ENCODE results near the gene BAX. TPM values are rescaled to one million over a fixed set of nuclear protein-coding genes. Genes with fewer than 3 reads are reported as not detected.

BAX gene
- total and polyA plus RNA-seq, 4 donors, result 10.5 to 27.0 (median 14.8) TPM

GRCh38 chr19:48905664-48906063 lies 49.0 kb upstream of the BAX start:
- Histone ChIP-seq H3K9me3 (ENCODE audit: control insufficient read depth in 4 of 4, low read length in 3 of 4) (no peaks in the 10 kb centered on the region), H3K9ac (ENCODE audit: low read depth in 1 of 2, low read length in 2 of 2) (no peak overlapping the region), H3K4me3 (ENCODE audit: low read depth in 1 of 3, low read length in 3 of 3) (no peak overlapping the region), H3K27me3 (ENCODE audit: control insufficient read depth in 4 of 4, insufficient read depth in 4 of 4, low read length in 3 of 4) (no peaks in the 10 kb centered on the region), H3K27ac (ENCODE audit: low read depth in 1 of 2, low read length in 2 of 2) (peak overlapping the region in 1 of 2 donors; percentile 4), H3K36me3 (ENCODE audit: control insufficient read depth in 4 of 4, insufficient read depth in 3 of 4, low read depth in 1 of 4, low read length in 3 of 4) (peaks cover 0 to 17% (median 12%) of the 10 kb centered on the region in 4 donors), H3K4me1 (ENCODE audit: control insufficient read depth in 4 of 4, insufficient read depth in 4 of 4, low read length in 3 of 4) (peaks cover 11 to 49% (median 27%) of the 10 kb centered on the region in 4 donors)
- TF ChIP-seq GABPA (IDR thresholded peaks at IDR 0.05 in 1 of 2, conservative IDR thresholded peaks at IDR 0.05 in 1 of 2) (no peak), NR2F2 (IDR thresholded peaks at IDR 0.05) (no peak), EGR1 (IDR thresholded peaks at IDR 0.05; ENCODE audit: low read depth in 2 of 2) (no peak), SP1 (IDR thresholded peaks at IDR 0.05) (no peak)
- no peak for DNase-seq (ENCODE audit: low spot score)
- 87% methylated on average over 14 of the region's 14 CpGs for WGBS

DNA sequence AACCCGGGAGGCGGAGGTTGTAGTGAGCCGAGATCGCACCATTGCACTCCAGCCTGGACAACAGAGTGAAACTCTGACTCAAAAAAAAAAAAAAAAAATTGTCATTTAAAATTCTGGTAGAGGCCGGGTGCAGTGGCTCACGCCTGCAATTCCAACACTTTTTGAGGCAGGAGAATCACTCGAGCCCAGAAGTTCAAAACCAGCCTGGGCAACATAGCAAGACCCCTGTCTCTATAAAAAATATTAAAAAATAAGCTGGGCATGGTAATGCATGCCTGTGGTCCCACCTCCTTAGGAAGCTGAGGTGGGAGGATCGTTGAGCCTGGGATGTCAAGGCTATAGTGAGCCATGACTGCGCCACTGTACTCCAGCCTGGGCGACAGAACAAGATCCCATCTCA lies 48.4 kb upstream of the BAX start:
- Histone ChIP-seq H3K9ac (ENCODE audit: low read depth in 1 of 2, low read length in 2 of 2) (no peak overlapping the region), H3K27me3 (ENCODE audit: control insufficient read depth in 4 of 4, insufficient read depth in 4 of 4, low read length in 3 of 4) (no peaks in the 10 kb centered on the region), H3K36me3 (ENCODE audit: control insufficient read depth in 4 of 4, insufficient read depth in 3 of 4, low read depth in 1 of 4, low read length in 3 of 4) (peaks cover 0 to 22% (median 17%) of the 10 kb centered on the region in 4 donors), H3K9me3 (ENCODE audit: control insufficient read depth in 4 of 4, low read length in 3 of 4) (no peaks in the 10 kb centered on the region), H3K27ac (ENCODE audit: low read depth in 1 of 2, low read length in 2 of 2) (peak overlapping the region in 1 of 2 donors; percentile 65), H3K4me3 (ENCODE audit: low read depth in 1 of 3, low read length in 3 of 3) (no peak overlapping the region), H3K4me1 (ENCODE audit: control insufficient read depth in 4 of 4, insufficient read depth in 4 of 4, low read length in 3 of 4) (peaks cover 11 to 42% (median 26%) of the 10 kb centered on the region in 4 donors)
- 95% methylated on average over 10 of the region's 10 CpGs for WGBS
- no peak for DNase-seq (ENCODE audit: low spot score)
- TF ChIP-seq, protein P1, sequence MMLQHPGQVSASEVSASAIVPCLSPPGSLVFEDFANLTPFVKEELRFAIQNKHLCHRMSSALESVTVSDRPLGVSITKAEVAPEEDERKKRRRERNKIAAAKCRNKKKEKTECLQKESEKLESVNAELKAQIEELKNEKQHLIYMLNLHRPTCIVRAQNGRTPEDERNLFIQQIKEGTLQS (IDR thresholded peaks at IDR 0.05), result no peak
- TF ChIP-seq, protein P2, sequence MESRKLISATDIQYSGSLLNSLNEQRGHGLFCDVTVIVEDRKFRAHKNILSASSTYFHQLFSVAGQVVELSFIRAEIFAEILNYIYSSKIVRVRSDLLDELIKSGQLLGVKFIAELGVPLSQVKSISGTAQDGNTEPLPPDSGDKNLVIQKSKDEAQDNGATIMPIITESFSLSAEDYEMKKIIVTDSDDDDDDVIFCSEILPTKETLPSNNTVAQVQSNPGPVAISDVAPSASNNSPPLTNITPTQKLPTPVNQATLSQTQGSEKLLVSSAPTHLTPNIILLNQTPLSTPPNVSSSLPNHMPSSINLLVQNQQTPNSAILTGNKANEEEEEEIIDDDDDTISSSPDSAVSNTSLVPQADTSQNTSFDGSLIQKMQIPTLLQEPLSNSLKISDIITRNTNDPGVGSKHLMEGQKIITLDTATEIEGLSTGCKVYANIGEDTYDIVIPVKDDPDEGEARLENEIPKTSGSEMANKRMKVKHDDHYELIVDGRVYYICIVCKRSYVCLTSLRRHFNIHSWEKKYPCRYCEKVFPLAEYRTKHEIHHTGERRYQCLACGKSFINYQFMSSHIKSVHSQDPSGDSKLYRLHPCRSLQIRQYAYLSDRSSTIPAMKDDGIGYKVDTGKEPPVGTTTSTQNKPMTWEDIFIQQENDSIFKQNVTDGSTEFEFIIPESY (IDR thresholded peaks at IDR 0.05), result no peak
- TF ChIP-seq, protein P3, sequence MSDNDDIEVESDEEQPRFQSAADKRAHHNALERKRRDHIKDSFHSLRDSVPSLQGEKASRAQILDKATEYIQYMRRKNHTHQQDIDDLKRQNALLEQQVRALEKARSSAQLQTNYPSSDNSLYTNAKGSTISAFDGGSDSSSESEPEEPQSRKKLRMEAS (IDR thresholded peaks at IDR 0.05), result no peak
- no peak for TF ChIP-seq YY1 (IDR thresholded peaks at IDR 0.05)
- TF ChIP-seq EGR1 (IDR thresholded peaks at IDR 0.05; ENCODE audit: low read depth in 2 of 2), result no peak
- TF ChIP-seq HNF4G (IDR thresholded peaks at IDR 0.05), result no peak
- TF ChIP-seq RAD21 (IDR thresholded peaks at IDR 0.05), result no peak
- TF ChIP-seq NR2F2 (IDR thresholded peaks at IDR 0.05), result no peak
- TF ChIP-seq, protein P4, sequence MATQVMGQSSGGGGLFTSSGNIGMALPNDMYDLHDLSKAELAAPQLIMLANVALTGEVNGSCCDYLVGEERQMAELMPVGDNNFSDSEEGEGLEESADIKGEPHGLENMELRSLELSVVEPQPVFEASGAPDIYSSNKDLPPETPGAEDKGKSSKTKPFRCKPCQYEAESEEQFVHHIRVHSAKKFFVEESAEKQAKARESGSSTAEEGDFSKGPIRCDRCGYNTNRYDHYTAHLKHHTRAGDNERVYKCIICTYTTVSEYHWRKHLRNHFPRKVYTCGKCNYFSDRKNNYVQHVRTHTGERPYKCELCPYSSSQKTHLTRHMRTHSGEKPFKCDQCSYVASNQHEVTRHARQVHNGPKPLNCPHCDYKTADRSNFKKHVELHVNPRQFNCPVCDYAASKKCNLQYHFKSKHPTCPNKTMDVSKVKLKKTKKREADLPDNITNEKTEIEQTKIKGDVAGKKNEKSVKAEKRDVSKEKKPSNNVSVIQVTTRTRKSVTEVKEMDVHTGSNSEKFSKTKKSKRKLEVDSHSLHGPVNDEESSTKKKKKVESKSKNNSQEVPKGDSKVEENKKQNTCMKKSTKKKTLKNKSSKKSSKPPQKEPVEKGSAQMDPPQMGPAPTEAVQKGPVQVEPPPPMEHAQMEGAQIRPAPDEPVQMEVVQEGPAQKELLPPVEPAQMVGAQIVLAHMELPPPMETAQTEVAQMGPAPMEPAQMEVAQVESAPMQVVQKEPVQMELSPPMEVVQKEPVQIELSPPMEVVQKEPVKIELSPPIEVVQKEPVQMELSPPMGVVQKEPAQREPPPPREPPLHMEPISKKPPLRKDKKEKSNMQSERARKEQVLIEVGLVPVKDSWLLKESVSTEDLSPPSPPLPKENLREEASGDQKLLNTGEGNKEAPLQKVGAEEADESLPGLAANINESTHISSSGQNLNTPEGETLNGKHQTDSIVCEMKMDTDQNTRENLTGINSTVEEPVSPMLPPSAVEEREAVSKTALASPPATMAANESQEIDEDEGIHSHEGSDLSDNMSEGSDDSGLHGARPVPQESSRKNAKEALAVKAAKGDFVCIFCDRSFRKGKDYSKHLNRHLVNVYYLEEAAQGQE (IDR thresholded peaks at IDR 0.05), result no peak
- TF ChIP-seq SP1 (IDR thresholded peaks at IDR 0.05), result no peak
- TF ChIP-seq FOXA2 (IDR thresholded peaks at IDR 0.05), result no peak

- DNase-seq (ENCODE audit: low spot score), result peak; percentile 72
- no peak overlapping the region for H3K9ac ChIP-seq (ENCODE audit: low read depth in 1 of 2, low read length in 2 of 2)
- H3K4me3 ChIP-seq (ENCODE audit: low read depth in 1 of 3, low read length in 3 of 3), result no peak overlapping the region
- H3K4me1 ChIP-seq (ENCODE audit: control insufficient read depth in 4 of 4, insufficient read depth in 4 of 4, low read length in 3 of 4), result peaks cover 6 to 34% (median 19%) of the 10 kb centered on the region in 4 donors
- no peaks in the 10 kb centered on the region for H3K9me3 ChIP-seq (ENCODE audit: control insufficient read depth in 4 of 4, low read length in 3 of 4)
- WGBS, result 27% methylated on average over 14 of the region's 14 CpGs
- no peaks in the 10 kb centered on the region for H3K27me3 ChIP-seq (ENCODE audit: control insufficient read depth in 4 of 4, insufficient read depth in 4 of 4, low read length in 3 of 4)
- peak overlapping the region; percentile 71 to 84 for H3K27ac ChIP-seq (ENCODE audit: low read depth in 1 of 2, low read length in 2 of 2)
- peaks cover 4 to 32% (median 25%) of the 10 kb centered on the region in 4 donors for H3K36me3 ChIP-seq (ENCODE audit: control insufficient read depth in 4 of 4, insufficient read depth in 3 of 4, low read depth in 1 of 4, low read length in 3 of 4)
- TF ChIP-seq, protein P4 (IDR thresholded peaks at IDR 0.05), result peak; percentile 72
- TF ChIP-seq, protein P2 (IDR thresholded peaks at IDR 0.05), result peak; percentile 88
- TF ChIP-seq TAF1 (conservative IDR thresholded peaks at IDR 0.05) (no peak), SP1 (IDR thresholded peaks at IDR 0.05) (peak; percentile 96), YY1 (IDR thresholded peaks at IDR 0.05) (peak; percentile 93), JUND (IDR thresholded peaks at IDR 0.05) (peak; percentile 68 to 84), FOXA1 (IDR thresholded peaks at IDR 0.05) (peak; percentile 77), RAD21 (IDR thresholded peaks at IDR 0.05) (peak; percentile 29 to 59), FOXA2 (IDR thresholded peaks at IDR 0.05) (peak; percentile 67), HNF4G (IDR thresholded peaks at IDR 0.05) (peak; percentile 98)
Observed at GRCh38 chr19:48907671-48908070, 47.0 kb upstream of the BAX start.

Data from liver (tissue), 9 donors.